ENCODE data around the gene APOM.

APOM gene

GRCh38 chr6:31655349-31656237 lies at the start of gene APOM:
Gene APOM, plus strand, starts transcription at chr6:31655894. Its CDS starts 73 bp downstream, at chr6:31655967.
- no peak for DNase-seq (ENCODE audit: low read depth)

DNA sequence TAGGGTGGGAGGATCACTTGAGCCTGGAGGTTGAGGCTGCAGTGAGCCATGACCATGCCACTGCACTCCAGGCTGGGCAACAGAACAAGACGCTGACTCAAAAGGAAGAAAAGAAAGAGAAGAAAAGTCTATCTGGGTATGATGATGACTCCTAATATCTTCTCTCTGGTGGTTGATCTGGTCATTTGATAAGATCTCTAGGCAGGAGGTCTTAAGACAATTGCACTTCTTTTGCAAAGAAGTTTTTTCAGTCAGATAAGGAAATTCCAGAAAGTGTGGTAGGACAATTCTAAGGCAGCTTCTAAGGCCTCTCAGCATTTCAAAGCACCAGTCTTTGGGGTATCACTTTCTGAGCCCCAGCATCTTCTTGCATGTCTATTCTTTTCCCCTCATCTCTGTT lies 48.4 kb upstream of the APOM start:
- no peak for DNase-seq (ENCODE audit: low read depth)

- no peak for DNase-seq (ENCODE audit: low read depth)
These were observed 45.9 kb upstream of the APOM start for GRCh38 chr6:31609519-31610406.

- DNase-seq (ENCODE audit: low read depth), result peak; percentile 18
These were observed 44.7 kb upstream of the APOM start for GRCh38 chr6:31610968-31611367.

- no peak for DNase-seq (ENCODE audit: low read depth)
These were observed 41.5 kb upstream of the APOM start for GRCh38 chr6:31614075-31614619.

DNA sequence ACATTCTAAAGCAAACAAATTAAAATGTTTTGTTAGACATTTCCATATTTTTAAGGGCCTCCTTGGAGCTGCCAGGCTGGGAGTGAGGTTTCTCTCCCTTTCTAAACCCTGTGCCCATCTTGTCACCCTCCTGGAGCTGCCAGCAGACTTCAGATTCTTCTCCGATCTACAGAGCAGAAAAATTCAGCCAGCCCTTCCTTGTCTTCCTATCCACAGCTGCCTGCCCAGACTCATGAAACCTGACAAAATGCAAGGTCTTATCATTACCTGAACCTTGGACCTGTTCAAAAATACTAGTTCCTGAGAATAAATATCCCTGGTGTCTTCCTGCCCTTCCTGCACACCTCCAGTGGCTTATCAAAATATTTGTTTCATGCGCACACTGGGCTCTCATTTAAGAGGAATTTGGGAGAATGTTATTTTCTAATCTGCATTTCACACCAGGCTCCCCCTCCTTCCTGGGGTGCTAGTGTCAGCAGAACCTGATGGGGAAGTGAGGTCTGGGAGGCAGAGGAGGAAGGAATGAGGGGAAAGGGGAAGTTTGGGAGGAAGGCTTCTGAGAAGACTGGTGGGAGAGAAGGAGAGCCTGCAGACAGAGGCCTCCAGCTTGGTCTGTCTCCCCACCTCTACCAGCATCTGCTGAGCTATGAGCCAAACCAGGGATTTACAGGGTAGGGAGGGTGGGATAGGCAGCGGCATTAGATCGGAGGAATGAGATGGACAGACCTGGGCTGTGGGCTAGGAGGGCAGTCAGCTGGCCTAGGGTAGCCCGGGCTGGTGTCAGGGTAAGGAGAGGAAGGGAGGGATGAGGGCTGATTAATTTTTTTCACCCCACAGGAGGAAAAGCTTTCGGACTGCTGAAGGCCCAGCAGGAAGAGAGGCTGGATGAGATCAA lies 40.8 kb upstream of the APOM start, which contains the start of gene AIF1:
Gene AIF1 (plus strand): TSS at position 551 of the 895 bp plus-strand sequence. CDS start 96 bp downstream, at position 647.
- DNase-seq (ENCODE audit: low read depth), result no peak

GRCh38 chr6:31615748-31616147 lies 39.9 kb upstream of the APOM start:
- no peak for DNase-seq (ENCODE audit: low read depth)

DNA sequence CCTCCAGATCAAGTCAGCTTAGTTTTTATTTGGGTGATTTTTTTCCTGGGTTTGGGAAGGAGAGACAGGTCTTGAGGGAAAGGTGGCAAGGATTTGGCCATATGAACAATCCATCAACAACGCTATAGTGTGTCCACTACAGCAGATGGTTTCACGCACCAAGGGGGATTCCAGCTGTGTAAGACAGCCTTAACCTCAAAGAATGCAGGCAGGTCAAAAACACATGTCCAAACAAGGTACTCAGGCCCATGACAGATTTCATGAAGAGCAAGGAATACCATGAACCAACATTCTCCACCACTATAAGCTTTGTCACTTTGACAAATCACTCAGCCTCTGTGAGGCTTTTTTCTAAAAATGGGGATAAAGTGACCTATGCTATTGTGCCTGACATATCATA lies 38.7 kb upstream of the APOM start:
- no peak for DNase-seq (ENCODE audit: low read depth)

- DNase-seq (ENCODE audit: low read depth), result peak; percentile 100
These were observed 35.7 kb upstream of the APOM start for GRCh38 chr6:31619805-31620585.

- no peak for DNase-seq (ENCODE audit: low read depth)
These were observed 34.9 kb upstream of the APOM start, which contains the start of gene PRRC2A for GRCh38 chr6:31620586-31621319. Gene PRRC2A, plus strand, starts transcription at chr6:31620715. Its CDS starts 2,075 bp downstream, at chr6:31622790.

GRCh38 chr6:31621320-31621939 lies 34.3 kb upstream of the APOM start:
- no peak for DNase-seq (ENCODE audit: low read depth)

DNA sequence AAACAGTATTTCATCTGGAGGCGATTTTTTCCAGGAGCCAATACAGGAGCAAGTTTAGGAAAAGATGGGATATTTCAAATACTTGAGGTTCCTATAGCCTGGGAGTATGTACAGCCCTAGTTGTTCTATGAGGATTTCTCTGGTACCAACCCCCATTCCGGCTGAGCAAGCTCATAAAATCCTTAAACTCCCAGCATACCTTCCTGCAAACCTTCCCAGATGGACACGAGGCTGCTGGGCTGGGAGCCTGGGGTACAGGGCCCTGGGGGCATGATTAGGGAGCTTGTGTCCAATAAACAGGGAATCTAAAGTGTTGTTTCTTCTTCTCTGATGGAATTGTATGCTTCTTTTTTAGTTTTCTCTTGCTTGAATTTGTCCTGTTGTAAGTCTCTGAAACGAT lies 33.7 kb upstream of the APOM start:
- DNase-seq (ENCODE audit: low read depth), result no peak

GRCh38 chr6:31622684-31623091 lies 33.0 kb upstream of the APOM start:
- DNase-seq (ENCODE audit: low read depth), result no peak

GRCh38 chr6:31624070-31624469 lies 31.6 kb upstream of the APOM start:
- DNase-seq (ENCODE audit: low read depth), result no peak

- DNase-seq (ENCODE audit: low read depth), result no peak
These were observed 28.7 kb upstream of the APOM start for GRCh38 chr6:31626952-31627351.

- no peak for DNase-seq (ENCODE audit: low read depth)
These were observed 27.9 kb upstream of the APOM start for GRCh38 chr6:31627690-31628287.

DNA sequence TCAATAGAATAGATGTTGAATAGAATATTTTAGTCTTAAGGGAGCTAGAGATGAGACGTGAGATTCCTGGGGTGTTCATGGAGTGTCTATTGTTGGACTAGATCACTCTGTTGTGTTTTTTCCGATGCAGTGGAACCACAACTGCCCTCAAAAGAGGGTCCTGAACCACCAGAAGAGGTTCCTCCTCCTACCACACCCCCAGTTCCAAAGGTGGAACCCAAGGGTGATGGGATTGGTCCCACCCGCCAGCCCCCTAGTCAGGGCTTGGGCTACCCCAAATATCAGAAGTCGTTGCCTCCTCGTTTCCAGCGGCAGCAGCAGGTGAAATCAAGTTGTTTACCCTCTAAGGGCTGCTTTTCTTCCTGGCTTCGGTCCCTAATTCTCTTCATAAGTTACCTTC lies 26.7 kb upstream of the APOM start:
- no peak for DNase-seq (ENCODE audit: low read depth)

- DNase-seq (ENCODE audit: low read depth), result no peak
These were observed 25.3 kb upstream of the APOM start for GRCh38 chr6:31630177-31630934.

Data from fibroblast of gingiva (primary cell).